H1 (cell line): ENCODE measurements around the gene DHCR7. TPM values are rescaled to one million over a fixed set of nuclear protein-coding genes. Genes with fewer than 3 reads are reported as not detected.

Experiments used
- CTCF ChIA-PET: fragments of 300-600 bp; sonication (Branson Sonifier 250); formaldehyde crosslinking; loops from one replicate; lab custom pipeline; 2021; ENCODE audit not compliant: partially characterized antibody; lab: Charles Lee
- POLR2A ChIA-PET: fragments of 300-600 bp; sonication (Branson Sonifier 250); formaldehyde crosslinking; loops from one replicate; lab custom pipeline; 2021; ENCODE audit warnings: inconsistent platforms; ENCODE audit not compliant: partially characterized antibody; lab: Charles Lee
- DNase-seq, 2 experiments: peaks; one replicate each; pipeline versions ENCODE4 v3.0.0 to v3.0.0-alpha.2; 2010 to 2022; ENCODE audit warnings: low spot score in 2 of 2, low read depth in 1 of 2, mixed read lengths in 1 of 2
- FAIRE-seq: peaks from 2 replicates; lab custom pipeline; 2011; peaks lifted over from hg19 to GRCh38; lab: Jason Lieb, UNC
- H2AFZ ChIP-seq: 2 replicates; pipeline ENCODE4 v1.8.1; 2012; ENCODE audit warnings: low read length, inconsistent platforms
- H2AK5ac ChIP-seq: 2 replicates; pipeline ENCODE4 v1.6.1; 2013; ENCODE audit warnings: low read depth, low read length
- H2BK120ac ChIP-seq: replicated peaks from 2 replicates; pipeline ENCODE3; 2013; ENCODE audit warnings: low read depth, low read length, inconsistent platforms
- H2BK12ac ChIP-seq: 2 replicates; pipeline ENCODE4 v1.6.1; 2013; ENCODE audit warnings: low read depth, low read length
- H2BK15ac ChIP-seq: 2 replicates; pipeline ENCODE4 v1.6.1; 2013; ENCODE audit warnings: low read length
- H2BK20ac ChIP-seq: 2 replicates; pipeline ENCODE4 v1.6.1; 2013; ENCODE audit warnings: low read length
- H2BK5ac ChIP-seq: 2 replicates; pipeline ENCODE4 v1.6.1; 2013; ENCODE audit warnings: low read depth, low read length
- H3K14ac ChIP-seq: 2 replicates; pipeline ENCODE4 v1.6.1; 2013; ENCODE audit warnings: inconsistent platforms; ENCODE audit not compliant: insufficient read length
- H3K18ac ChIP-seq: 2 replicates; pipeline ENCODE4 v1.6.1; 2013; ENCODE audit warnings: low read length; ENCODE audit errors: extremely low read depth
- H3K23ac ChIP-seq: 2 replicates; pipeline ENCODE4 v1.6.1; 2013; ENCODE audit warnings: inconsistent platforms; ENCODE audit not compliant: insufficient read length
- H3K23me2 ChIP-seq: 2 replicates; pipeline ENCODE4 v1.6.1; 2013; ENCODE audit warnings: low read depth, low read length
- H3K27ac ChIP-seq: 2 replicates; pipeline ENCODE4 v1.6.1; 2011; ENCODE audit warnings: low read depth, low read length, inconsistent platforms
- H3K27me3 ChIP-seq, 4 experiments: replicated peaks in 1 of 4; 1 replicate in 1 of 4; 2 replicates in 3 of 4; pipeline versions ENCODE4 v1.6.1 to v1.8.1; 2011 to 2013; ENCODE audit warnings: low read length in 3 of 4, mild to moderate bottlenecking in 3 of 4, inconsistent platforms in 2 of 4, mixed read lengths in 2 of 4, moderate library complexity in 1 of 4; ENCODE audit not compliant: control insufficient read depth in 3 of 4, insufficient read depth in 3 of 4; ENCODE audit errors: extremely low read depth in 1 of 4
- H3K36me3 ChIP-seq, 4 experiments: 2 replicates each; pipeline versions ENCODE4 v1.6.1 to v1.8.1; 2011 to 2013; ENCODE audit warnings: mild to moderate bottlenecking in 4 of 4, low read length in 3 of 4, moderate library complexity in 2 of 4, control low read depth in 1 of 4, inconsistent platforms in 1 of 4; ENCODE audit not compliant: insufficient read depth in 4 of 4, control insufficient read depth in 2 of 4
- H3K4ac ChIP-seq: replicated peaks from 2 replicates; pipeline ENCODE3; 2013; ENCODE audit warnings: low read length, low read depth, mixed read lengths, inconsistent platforms; ENCODE audit not compliant: insufficient read length
- H3K4me1 ChIP-seq, 4 experiments: replicated peaks in 1 of 4; 1 replicate in 1 of 4; 2 replicates in 3 of 4; pipeline versions ENCODE4 v1.6.1 to v1.8.1; 2011 to 2013; ENCODE audit warnings: low read length in 3 of 4, inconsistent platforms in 2 of 4, mixed read lengths in 1 of 4; ENCODE audit not compliant: insufficient read depth in 4 of 4, control insufficient read depth in 3 of 4
- H3K4me2 ChIP-seq, 2 experiments: 2 replicates each; pipeline versions ENCODE4 v1.6.1 to v1.8.1; 2011 to 2013; ENCODE audit warnings: low read depth in 2 of 2, low read length in 2 of 2, control low read depth in 1 of 2, inconsistent platforms in 1 of 2, mild to moderate bottlenecking in 1 of 2; ENCODE audit not compliant: insufficient read depth in 1 of 2
- H3K4me3 ChIP-seq, 4 experiments: fragments of 200-600, 300-600 bp in 1 of 4; sonication (generic), shearing (Covaris generic), sonication (Bioruptor Twin) in 1 of 4; 2 replicates each; pipeline versions ENCODE4 v1.5.1 to v1.8.1; 2011 to 2016; ENCODE audit warnings: low read length in 4 of 4, low read depth in 3 of 4, control low read depth in 2 of 4, inconsistent platforms in 2 of 4, mild to moderate bottlenecking in 2 of 4, mixed read lengths in 1 of 4, moderate library complexity in 1 of 4; ENCODE audit not compliant: insufficient read depth in 2 of 4; ENCODE audit errors: extremely low read depth in 1 of 4
- H3K56ac ChIP-seq: replicated peaks from 2 replicates; pipeline ENCODE3; 2013; ENCODE audit warnings: low read depth, mild to moderate bottlenecking, mixed read lengths, low read length, inconsistent platforms; ENCODE audit not compliant: insufficient read length
- H3K79me1 ChIP-seq: 2 replicates; pipeline ENCODE4 v1.6.1; 2013; ENCODE audit warnings: low read depth, low read length, control low read depth
- H3K79me2 ChIP-seq, 2 experiments: 2 replicates each; pipeline versions ENCODE4 v1.6.1 to v1.8.1; 2012 to 2013; ENCODE audit warnings: low read length in 2 of 2, mild to moderate bottlenecking in 2 of 2, inconsistent platforms in 1 of 2; ENCODE audit not compliant: insufficient read depth in 2 of 2, control insufficient read depth in 1 of 2
- H3K9ac ChIP-seq, 4 experiments: replicated peaks in 1 of 4; 1 replicate in 1 of 4; 2 replicates in 3 of 4; pipeline versions ENCODE4 v1.6.1 to v1.8.1; 2011 to 2013; ENCODE audit warnings: low read depth in 3 of 4, low read length in 3 of 4, control low read depth in 2 of 4, mild to moderate bottlenecking in 2 of 4, moderate library complexity in 2 of 4, inconsistent platforms in 1 of 4; ENCODE audit errors: extremely low read depth in 1 of 4
- H3K9me3 ChIP-seq, 2 experiments: 2 replicates each; pipeline versions ENCODE4 v1.6.1 to v1.8.1; 2012 to 2013; ENCODE audit warnings: mild to moderate bottlenecking in 2 of 2, moderate library complexity in 2 of 2, control low read depth in 1 of 2, inconsistent platforms in 1 of 2, low read depth in 1 of 2, low read length in 1 of 2, mixed read lengths in 1 of 2; ENCODE audit not compliant: insufficient read depth in 2 of 2
- H4K20me1 ChIP-seq, 2 experiments: replicated peaks in 1 of 2; 2 replicates each; pipeline versions ENCODE3 to v1.8.1; 2011 to 2013; ENCODE audit warnings: inconsistent platforms in 2 of 2, low read length in 2 of 2, mild to moderate bottlenecking in 1 of 2; ENCODE audit not compliant: insufficient read depth in 2 of 2, control insufficient read depth in 1 of 2
- H4K5ac ChIP-seq: 2 replicates; pipeline ENCODE4 v1.6.1; 2013; ENCODE audit warnings: low read length, low read depth, mixed read lengths, inconsistent platforms; ENCODE audit not compliant: insufficient read length
- H4K8ac ChIP-seq: 2 replicates; pipeline ENCODE4 v1.8.0; 2013; ENCODE audit warnings: mild to moderate bottlenecking, moderate library complexity, low read length, inconsistent platforms; ENCODE audit not compliant: insufficient read depth; ENCODE audit errors: extremely low read depth
- H4K91ac ChIP-seq: replicated peaks from 2 replicates; pipeline ENCODE3; 2013; ENCODE audit warnings: low read length, mixed read lengths, inconsistent platforms; ENCODE audit not compliant: insufficient read length
- CEBPB ChIP-seq: IDR thresholded peaks from 2 replicates; pipeline ENCODE4 v1.6.1; 2012; ENCODE audit warnings: low read depth, low read length
- CHD1 ChIP-seq: IDR thresholded peaks from 2 replicates; pipeline ENCODE4 v1.6.1; 2012; ENCODE audit warnings: low read depth, low read length, improper control_type of control experiment
- CTBP2 ChIP-seq: IDR thresholded peaks from 2 replicates; pipeline ENCODE4 v1.7.0; 2011; ENCODE audit warnings: borderline replicate concordance, mild to moderate bottlenecking, moderate library complexity, mixed read lengths, low read length; ENCODE audit not compliant: insufficient read depth, insufficient read length
- GTF2F1 ChIP-seq: IDR thresholded peaks from 2 replicates; pipeline ENCODE4 v1.6.1; 2012; ENCODE audit warnings: low read depth, low read length, improper control_type of control experiment, borderline replicate concordance
- KDM4A ChIP-seq: IDR thresholded peaks from one replicate; pipeline ENCODE4 v1.7.1; 2012; ENCODE audit warnings: low read depth, mild to moderate bottlenecking, moderate library complexity, low read length, inconsistent platforms; ENCODE audit not compliant: severe bottlenecking
- NANOG ChIP-seq: IDR thresholded peaks from 2 replicates; pipeline ENCODE4 v1.6.1; 2011; ENCODE audit warnings: low read length, low read depth, mild to moderate bottlenecking, inconsistent platforms; ENCODE audit not compliant: insufficient read depth, poor library complexity, severe bottlenecking
- RAD21 ChIP-seq, 2 experiments: IDR thresholded peaks in 1 of 2; conservative IDR thresholded peaks in 1 of 2; 2 replicates each; pipeline ENCODE4 v1.6.1; 2011; ENCODE audit warnings: low read depth in 2 of 2, low read length in 2 of 2, improper control_type of control experiment in 1 of 2, inconsistent platforms in 1 of 2, mild to moderate bottlenecking in 1 of 2, moderate library complexity in 1 of 2
- YY1 ChIP-seq: IDR thresholded peaks from 2 replicates; pipeline ENCODE4 v1.6.1; 2011; ENCODE audit warnings: low read depth, mild to moderate bottlenecking, low read length
- WGBS, 2 experiments: shearing (Covaris generic) in 1 of 2; methylation state at CpG; one replicate each; pipeline versions ENCODE4 v1.1.6 to v1.1.7; 2013 to 2015; ENCODE audit warnings: low lambda C conversion rate in 2 of 2, mixed read lengths in 2 of 2, inconsistent platforms in 1 of 2, low coverage in 1 of 2, missing lambda C conversion rate in 1 of 2; ENCODE audit not compliant: insufficient replicate concordance in 2 of 2, insufficient coverage in 1 of 2, insufficient read length in 1 of 2; ENCODE audit errors: extremely low coverage in 1 of 2, missing lambda C conversion rate in 1 of 2; 5-methylcytosine and 5-hydroxymethylcytosine counted together
- polyA plus RNA-seq, 7 experiments: library from polyadenylated mRNA; depleted of rRNA in 3 of 7; stranded (reverse) in 5 of 7; unstranded in 2 of 7; fragments of >200 nt in 5 of 7; fragments of 200-250 nt in 2 of 7; gene quantifications; 1 replicate in 5 of 7; 2 replicates in 1 of 7; 4 replicates in 1 of 7; pipeline versions ENCODE4 v1.2.1 to v1.2.3, GENCODE V29; 2011 to 2013; ENCODE audit warnings: missing spikeins in 2 of 7, mixed read lengths in 2 of 7
- total RNA-seq: library from RNA; stranded (reverse); fragmentation: NEBNext Ultra II Directional; extraction: Animal tissue kit (Norgen Biotek cat#: 25700); gene quantifications from 2 replicates; pipeline ENCODE4 v1.2.1, GENCODE V29; 2021
- TF ChIP-seq, protein P1 (sequence below): IDR thresholded peaks from 2 replicates; pipeline ENCODE4 v1.6.1; 2012; ENCODE audit warnings: low read length, inconsistent platforms
- TF ChIP-seq, protein P2 (sequence below): IDR thresholded peaks from 2 replicates; pipeline ENCODE4 v1.6.1; 2012; ENCODE audit warnings: inconsistent platforms

Gene DHCR7
- total and polyA plus RNA-seq, 2 of the 8 experiments (the other 6 are each of a cell fraction or from before 2014, with no cell fraction given) = 144 to 157 TPM

DNA sequence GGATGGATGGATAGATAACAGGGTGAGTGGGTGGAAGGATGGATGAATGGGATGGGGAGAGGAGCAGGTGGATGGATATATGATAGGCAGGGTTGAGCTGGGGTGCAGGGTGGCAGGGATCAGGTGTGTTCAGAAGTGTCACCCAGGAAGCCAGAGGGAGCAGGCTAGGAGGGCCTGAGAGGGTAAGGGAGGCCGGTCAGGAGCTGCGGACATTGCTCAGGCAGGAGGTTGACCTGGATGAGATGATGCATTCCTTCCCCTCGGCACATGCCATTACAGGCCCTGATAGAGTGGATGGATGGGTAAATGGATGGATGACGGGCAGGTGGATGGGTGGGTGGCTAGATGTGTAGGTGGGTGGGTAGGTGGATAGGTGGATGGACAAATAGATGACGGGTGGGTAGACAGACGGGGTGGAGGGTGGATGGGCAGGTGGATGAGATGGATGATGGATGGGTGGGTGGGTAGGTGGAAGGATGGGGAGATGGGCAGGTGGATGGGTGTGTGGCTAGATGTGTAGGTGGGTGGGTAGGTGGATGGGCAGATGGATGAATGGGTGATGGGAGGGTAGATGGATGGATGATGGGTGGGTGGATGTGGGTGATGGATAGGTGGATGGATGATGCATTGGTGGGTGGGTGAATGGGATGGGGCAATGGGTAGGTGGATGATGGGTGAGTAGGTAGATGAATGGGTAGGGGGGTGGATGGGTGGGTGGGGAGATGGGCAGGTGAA is 8.0 kb downstream of the DHCR7 start:
- H3K23me2 ChIP-seq = peaks cover 6% of the 10 kb centered on the region; the same call in 1 of the 2 replicates
- H3K79me1 ChIP-seq = peaks cover 12% of the 10 kb centered on the region
- peaks cover 7 to 42% of the 10 kb centered on the region in 2 experiments for H4K20me1 ChIP-seq
- ChIA-PET POLR2A (no interaction called here), CTCF (interaction anchor here (0.9 kb wide), 1 partner anchor 15 kb away, joined by 5 read pairs; no protein-coding TSS in a partner anchor)
- peaks cover 0 to 4% of the 10 kb centered on the region in 2 experiments; a peak in 1 of 4 replicates for H3K79me2 ChIP-seq
- no peaks in the 10 kb centered on the region for H3K4me1 ChIP-seq
- H4K8ac ChIP-seq = peak overlapping the region; percentile 35; the same call in 1 of the 2 replicates
- H3K56ac ChIP-seq = no peak overlapping the region
- FAIRE-seq (no peak), DNase-seq (no peak)
- H2AFZ ChIP-seq = no peak overlapping the region
- H3K23ac ChIP-seq = no peak overlapping the region
- no peak overlapping the region for H4K5ac ChIP-seq
- no peaks in the 10 kb centered on the region for H3K27me3 ChIP-seq
- no peak overlapping the region for H3K4me3 ChIP-seq
- 96% methylated on average over 6 of the region's 6 CpGs; no CpG with 5 or more reads in 1 of the 2 experiments for WGBS, 2 experiments
- H3K4me2 ChIP-seq = no peak overlapping the region
- no peak overlapping the region for H3K18ac ChIP-seq
- no peak overlapping the region for H2BK15ac ChIP-seq
- no peak overlapping the region for H4K91ac ChIP-seq
- no peak overlapping the region for H2BK5ac ChIP-seq
- no peak overlapping the region for H2BK12ac ChIP-seq
- no peak overlapping the region for H3K9ac ChIP-seq
- H2BK20ac ChIP-seq = no peak overlapping the region
- peaks cover 55 to 95% (median 84%) of the 10 kb centered on the region in 4 experiments for H3K36me3 ChIP-seq
- H3K27ac ChIP-seq = no peak overlapping the region
- no peak overlapping the region for H2BK120ac ChIP-seq
- no peaks in the 10 kb centered on the region for H3K9me3 ChIP-seq
- H2AK5ac ChIP-seq = no peak overlapping the region
- H3K4ac ChIP-seq = no peak overlapping the region
- H3K14ac ChIP-seq = no peak overlapping the region
- TF ChIP-seq CEBPB (no peak), CHD1 (no peak), RAD21 (IDR thresholded peaks at IDR 0.05 in 1 of 2, conservative IDR thresholded peaks at IDR 0.05 in 1 of 2; ENCODE audit: low read depth in 2 of 2, low read length in 2 of 2) (no peak), YY1 (no peak), GTF2F1 (no peak), CTBP2 (no peak), KDM4A (no peak), NANOG (no peak)
- TF ChIP-seq, protein P1, sequence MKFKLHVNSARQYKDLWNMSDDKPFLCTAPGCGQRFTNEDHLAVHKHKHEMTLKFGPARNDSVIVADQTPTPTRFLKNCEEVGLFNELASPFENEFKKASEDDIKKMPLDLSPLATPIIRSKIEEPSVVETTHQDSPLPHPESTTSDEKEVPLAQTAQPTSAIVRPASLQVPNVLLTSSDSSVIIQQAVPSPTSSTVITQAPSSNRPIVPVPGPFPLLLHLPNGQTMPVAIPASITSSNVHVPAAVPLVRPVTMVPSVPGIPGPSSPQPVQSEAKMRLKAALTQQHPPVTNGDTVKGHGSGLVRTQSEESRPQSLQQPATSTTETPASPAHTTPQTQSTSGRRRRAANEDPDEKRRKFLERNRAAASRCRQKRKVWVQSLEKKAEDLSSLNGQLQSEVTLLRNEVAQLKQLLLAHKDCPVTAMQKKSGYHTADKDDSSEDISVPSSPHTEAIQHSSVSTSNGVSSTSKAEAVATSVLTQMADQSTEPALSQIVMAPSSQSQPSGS = no peak
- TF ChIP-seq, protein P2, sequence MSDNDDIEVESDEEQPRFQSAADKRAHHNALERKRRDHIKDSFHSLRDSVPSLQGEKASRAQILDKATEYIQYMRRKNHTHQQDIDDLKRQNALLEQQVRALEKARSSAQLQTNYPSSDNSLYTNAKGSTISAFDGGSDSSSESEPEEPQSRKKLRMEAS = no peak
